K562 (cell line): ENCODE results near the gene MTFR2. TPM values are rescaled to one million over a fixed set of nuclear protein-coding genes. Genes with fewer than 3 reads are reported as not detected.
A peak's percentile ranks its signal among the peaks of the same experiment; 100 is the strongest.

Experiments used
- HDAC2 ChIP-seq: fragments of 450-650 bp; IDR thresholded peaks from 2 replicates; pipeline ENCODE4 v1.6.1; 2016; ENCODE audit warnings: mild to moderate bottlenecking
- KDM5B ChIP-seq: fragments of 200-600 bp; sonication (generic); IDR thresholded peaks from 2 replicates; pipeline ENCODE4 v1.6.1; 2012; ENCODE audit warnings: low read depth, mild to moderate bottlenecking, moderate library complexity, low read length, control low read depth, inconsistent platforms; ENCODE audit not compliant: insufficient replicate concordance
- MAZ ChIP-seq, 2 experiments: fragments of 450-650 bp in 1 of 2; sonication (generic) in 1 of 2; formaldehyde crosslinking; IDR thresholded peaks in 1 of 2; conservative IDR thresholded peaks in 1 of 2; 2 replicates each; pipeline versions ENCODE4 v1.4.0 to v1.5.0; 2020; ENCODE audit warnings: mild to moderate bottlenecking in 1 of 2, missing genetic modification reagents in 1 of 2
- MEF2D ChIP-seq: conservative IDR thresholded peaks from 2 replicates; pipeline ENCODE4 v1.6.1; 2016; ENCODE audit warnings: low read depth, missing genetic modification characterization, missing compliant biosample characterization
- SOX6 ChIP-seq: fragments of 450-650 bp; IDR thresholded peaks from 2 replicates; pipeline ENCODE4 v1.6.1; 2014; ENCODE audit warnings: mild to moderate bottlenecking
- ZNF717 ChIP-seq: fragments of 250-450 bp; sonication (Bioruptor Pico); IDR thresholded peaks from 2 replicates; pipeline ENCODE4 v1.5.0; 2021
- polyA plus RNA-seq, 8 experiments: library from polyadenylated mRNA; depleted of rRNA in 4 of 8; stranded (reverse) in 5 of 8; unstranded in 3 of 8; fragments of >200 nt; fragmentation: Nextera tagmentation in 2 of 8; fragmentation: Illumina TruSeq in 1 of 8; extraction: Ambion mirVana in 2 of 8; extraction: Trizol in 1 of 8; gene quantifications; 2 replicates each; pipeline versions ENCODE4 v1.2.1 to v1.2.3, GENCODE V29; 2011 to 2014; ENCODE audit warnings: inconsistent platforms in 1 of 8, missing spikeins in 1 of 8
- total RNA-seq, 7 experiments: library from RNA; depleted of rRNA in 6 of 7; stranded (reverse); fragments of >200 nt in 6 of 7; fragmentation: Illumina TruSeq in 2 of 7; extraction: Trizol in 2 of 7; gene quantifications; 2 replicates each; pipeline versions ENCODE4 v1.2.1 to v1.2.3, GENCODE V29; 2011 to 2021; ENCODE audit warnings: low replicate concordance in 1 of 7
- TF ChIP-seq, protein P1 (sequence below), 2 experiments: IDR thresholded peaks; 2 replicates each; pipeline ENCODE4 v1.6.1; 2012; ENCODE audit warnings: improper control_type of control experiment in 2 of 2, low read depth in 2 of 2, low read length in 2 of 2, borderline replicate concordance in 1 of 2
- TF ChIP-seq, protein P2 (sequence below): fragments of 200-800 bp; sonication (Bioruptor generic); IDR thresholded peaks from 2 replicates; pipeline ENCODE4 v1.6.1; 2016; ENCODE audit warnings: missing genetic modification characterization, missing compliant biosample characterization

MTFR2 gene
- total and polyA plus RNA-seq, 9 of the 15 experiments (the other 6 are each of a cell fraction or from before 2014, with no cell fraction given) = 10.1 to 63.3 (median 45.9) TPM

DNA sequence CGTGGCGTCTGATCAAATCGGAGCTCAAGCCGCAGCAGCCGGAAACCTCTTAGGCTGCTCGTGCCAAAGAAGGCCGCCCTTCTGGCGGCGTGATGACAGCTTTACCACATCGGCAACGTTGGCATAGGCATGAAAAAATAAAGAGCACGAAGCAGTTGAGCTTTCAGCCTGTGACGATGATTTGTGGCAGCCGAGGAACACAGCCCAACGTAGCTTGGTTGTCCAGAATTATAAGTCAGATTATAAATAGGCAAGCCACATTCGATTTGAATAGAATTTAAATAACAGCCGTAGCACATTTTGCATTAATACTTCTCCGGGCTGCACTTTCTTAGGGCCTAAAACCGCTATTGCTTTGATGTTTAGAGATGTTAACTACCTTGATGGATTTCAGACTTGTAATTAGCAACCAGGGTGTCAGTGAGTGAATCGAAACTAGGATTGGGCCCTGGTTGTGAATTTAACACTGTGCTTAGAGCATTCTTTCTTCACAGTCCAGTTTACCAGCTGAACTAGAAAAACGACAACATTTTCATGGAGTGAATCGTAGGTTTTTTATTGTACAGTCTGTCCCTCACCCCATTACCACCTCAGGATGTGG, 40.4 kb upstream of the MTFR2 start (continued):
- TF ChIP-seq KDM5B = no peak
- 0 out of 2 replicates have a peak, but pooled peaks have one; percentile 3 for TF ChIP-seq MEF2D (tag)
- TF ChIP-seq MAZ (CRISPR knock-in tag; conservative IDR thresholded peaks at IDR 0.05 in 1 of 2, IDR thresholded peaks at IDR 0.05 in 1 of 2) = peak in 1 of 2 experiments; percentile 71; a peak in 1 of 4 replicates
- TF ChIP-seq HDAC2 = no peak
- TF ChIP-seq, protein P1, sequence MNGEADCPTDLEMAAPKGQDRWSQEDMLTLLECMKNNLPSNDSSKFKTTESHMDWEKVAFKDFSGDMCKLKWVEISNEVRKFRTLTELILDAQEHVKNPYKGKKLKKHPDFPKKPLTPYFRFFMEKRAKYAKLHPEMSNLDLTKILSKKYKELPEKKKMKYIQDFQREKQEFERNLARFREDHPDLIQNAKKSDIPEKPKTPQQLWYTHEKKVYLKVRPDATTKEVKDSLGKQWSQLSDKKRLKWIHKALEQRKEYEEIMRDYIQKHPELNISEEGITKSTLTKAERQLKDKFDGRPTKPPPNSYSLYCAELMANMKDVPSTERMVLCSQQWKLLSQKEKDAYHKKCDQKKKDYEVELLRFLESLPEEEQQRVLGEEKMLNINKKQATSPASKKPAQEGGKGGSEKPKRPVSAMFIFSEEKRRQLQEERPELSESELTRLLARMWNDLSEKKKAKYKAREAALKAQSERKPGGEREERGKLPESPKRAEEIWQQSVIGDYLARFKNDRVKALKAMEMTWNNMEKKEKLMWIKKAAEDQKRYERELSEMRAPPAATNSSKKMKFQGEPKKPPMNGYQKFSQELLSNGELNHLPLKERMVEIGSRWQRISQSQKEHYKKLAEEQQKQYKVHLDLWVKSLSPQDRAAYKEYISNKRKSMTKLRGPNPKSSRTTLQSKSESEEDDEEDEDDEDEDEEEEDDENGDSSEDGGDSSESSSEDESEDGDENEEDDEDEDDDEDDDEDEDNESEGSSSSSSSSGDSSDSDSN (IDR thresholded peaks at IDR 0.05; ENCODE audit: borderline replicate concordance in 1 of 2, low read depth in 2 of 2, low read length in 2 of 2) = 0 out of 4 replicates have a peak, but pooled peaks have one; percentile 37 to 65
- no peak for TF ChIP-seq ZNF717
- TF ChIP-seq, protein P2, sequence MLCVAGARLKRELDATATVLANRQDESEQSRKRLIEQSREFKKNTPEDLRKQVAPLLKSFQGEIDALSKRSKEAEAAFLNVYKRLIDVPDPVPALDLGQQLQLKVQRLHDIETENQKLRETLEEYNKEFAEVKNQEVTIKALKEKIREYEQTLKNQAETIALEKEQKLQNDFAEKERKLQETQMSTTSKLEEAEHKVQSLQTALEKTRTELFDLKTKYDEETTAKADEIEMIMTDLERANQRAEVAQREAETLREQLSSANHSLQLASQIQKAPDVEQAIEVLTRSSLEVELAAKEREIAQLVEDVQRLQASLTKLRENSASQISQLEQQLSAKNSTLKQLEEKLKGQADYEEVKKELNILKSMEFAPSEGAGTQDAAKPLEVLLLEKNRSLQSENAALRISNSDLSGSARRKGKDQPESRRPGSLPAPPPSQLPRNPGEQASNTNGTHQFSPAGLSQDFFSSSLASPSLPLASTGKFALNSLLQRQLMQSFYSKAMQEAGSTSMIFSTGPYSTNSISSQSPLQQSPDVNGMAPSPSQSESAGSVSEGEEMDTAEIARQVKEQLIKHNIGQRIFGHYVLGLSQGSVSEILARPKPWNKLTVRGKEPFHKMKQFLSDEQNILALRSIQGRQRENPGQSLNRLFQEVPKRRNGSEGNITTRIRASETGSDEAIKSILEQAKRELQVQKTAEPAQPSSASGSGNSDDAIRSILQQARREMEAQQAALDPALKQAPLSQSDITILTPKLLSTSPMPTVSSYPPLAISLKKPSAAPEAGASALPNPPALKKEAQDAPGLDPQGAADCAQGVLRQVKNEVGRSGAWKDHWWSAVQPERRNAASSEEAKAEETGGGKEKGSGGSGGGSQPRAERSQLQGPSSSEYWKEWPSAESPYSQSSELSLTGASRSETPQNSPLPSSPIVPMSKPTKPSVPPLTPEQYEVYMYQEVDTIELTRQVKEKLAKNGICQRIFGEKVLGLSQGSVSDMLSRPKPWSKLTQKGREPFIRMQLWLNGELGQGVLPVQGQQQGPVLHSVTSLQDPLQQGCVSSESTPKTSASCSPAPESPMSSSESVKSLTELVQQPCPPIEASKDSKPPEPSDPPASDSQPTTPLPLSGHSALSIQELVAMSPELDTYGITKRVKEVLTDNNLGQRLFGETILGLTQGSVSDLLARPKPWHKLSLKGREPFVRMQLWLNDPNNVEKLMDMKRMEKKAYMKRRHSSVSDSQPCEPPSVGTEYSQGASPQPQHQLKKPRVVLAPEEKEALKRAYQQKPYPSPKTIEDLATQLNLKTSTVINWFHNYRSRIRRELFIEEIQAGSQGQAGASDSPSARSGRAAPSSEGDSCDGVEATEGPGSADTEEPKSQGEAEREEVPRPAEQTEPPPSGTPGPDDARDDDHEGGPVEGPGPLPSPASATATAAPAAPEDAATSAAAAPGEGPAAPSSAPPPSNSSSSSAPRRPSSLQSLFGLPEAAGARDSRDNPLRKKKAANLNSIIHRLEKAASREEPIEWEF (CRISPR knock-in tag) = 0 out of 2 replicates have a peak, but pooled peaks have one; percentile 27
- no peak for TF ChIP-seq SOX6
